ENCODE measurements around the gene CREM.

DNA sequence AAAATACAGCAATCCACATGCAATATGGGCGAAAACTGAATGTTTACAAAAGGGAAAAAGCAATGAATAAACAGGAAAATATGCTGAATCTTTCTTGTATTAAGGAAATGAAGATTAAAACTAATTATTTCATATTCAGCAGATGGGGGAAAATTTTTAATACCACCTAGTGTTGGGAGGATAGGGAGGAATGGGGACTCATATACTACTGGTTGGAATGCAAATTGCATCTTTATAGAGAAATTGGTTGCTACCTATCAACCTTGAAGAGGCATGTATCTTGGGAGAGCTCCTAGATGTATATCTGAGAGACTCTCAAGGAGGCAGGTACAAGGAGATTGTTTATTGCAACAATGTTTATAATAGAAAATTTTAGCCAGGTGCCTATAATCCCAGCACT, 101.4 kb downstream of the CREM start:
- no peak for TF ChIP-seq POLR2A (IDR thresholded peaks at IDR 0.05)
- TF ChIP-seq, protein P1, sequence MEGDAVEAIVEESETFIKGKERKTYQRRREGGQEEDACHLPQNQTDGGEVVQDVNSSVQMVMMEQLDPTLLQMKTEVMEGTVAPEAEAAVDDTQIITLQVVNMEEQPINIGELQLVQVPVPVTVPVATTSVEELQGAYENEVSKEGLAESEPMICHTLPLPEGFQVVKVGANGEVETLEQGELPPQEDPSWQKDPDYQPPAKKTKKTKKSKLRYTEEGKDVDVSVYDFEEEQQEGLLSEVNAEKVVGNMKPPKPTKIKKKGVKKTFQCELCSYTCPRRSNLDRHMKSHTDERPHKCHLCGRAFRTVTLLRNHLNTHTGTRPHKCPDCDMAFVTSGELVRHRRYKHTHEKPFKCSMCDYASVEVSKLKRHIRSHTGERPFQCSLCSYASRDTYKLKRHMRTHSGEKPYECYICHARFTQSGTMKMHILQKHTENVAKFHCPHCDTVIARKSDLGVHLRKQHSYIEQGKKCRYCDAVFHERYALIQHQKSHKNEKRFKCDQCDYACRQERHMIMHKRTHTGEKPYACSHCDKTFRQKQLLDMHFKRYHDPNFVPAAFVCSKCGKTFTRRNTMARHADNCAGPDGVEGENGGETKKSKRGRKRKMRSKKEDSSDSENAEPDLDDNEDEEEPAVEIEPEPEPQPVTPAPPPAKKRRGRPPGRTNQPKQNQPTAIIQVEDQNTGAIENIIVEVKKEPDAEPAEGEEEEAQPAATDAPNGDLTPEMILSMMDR (IDR thresholded peaks at IDR 0.05) = no peak
- TF ChIP-seq EP300 (IDR thresholded peaks at IDR 0.05) = no peak
- no peak for TF ChIP-seq POLR2AphosphoS5 (IDR thresholded peaks at IDR 0.05)

Data from sigmoid colon (tissue), 4 donors.